Activated CD4-positive, alpha-beta T cell treated with anti-CD3 and anti-CD28 coated beads, Interleukin-2, amount 50 U/mL, for 4 hours (primary cell): ENCODE measurements around the gene SYTL2.

Source experiments
- DNase-seq, 2 experiments: peaks; one replicate each; pipeline ENCODE4 v3.0.0-alpha.2; 2020

The SYTL2 gene

GRCh38 chr11:85756401-85757200 lies 54.3 kb downstream of the SYTL2 start:
- peak in 1 of 2 experiments; percentile 18 for DNase-seq

DNA sequence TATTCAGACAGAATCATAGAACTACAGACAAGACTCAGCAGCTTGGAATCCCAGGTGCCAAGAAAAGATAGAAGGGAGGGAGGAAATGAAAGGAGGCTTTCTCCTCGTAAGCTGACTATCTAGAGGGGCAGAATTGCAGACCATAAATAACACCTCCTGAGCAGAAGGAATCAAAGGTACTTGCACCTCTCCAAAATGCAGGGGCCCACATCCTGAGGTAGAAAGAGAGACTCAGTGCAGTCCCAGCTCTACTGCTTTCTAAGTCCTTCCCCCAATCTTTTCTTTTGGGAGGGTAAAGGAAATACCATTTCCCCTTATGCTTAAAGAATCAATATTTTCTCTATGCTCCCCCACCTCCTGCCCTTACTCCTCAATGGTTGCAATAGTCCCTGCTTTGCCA lies 55.2 kb downstream of the SYTL2 start:
- DNase-seq = no peak

DNA sequence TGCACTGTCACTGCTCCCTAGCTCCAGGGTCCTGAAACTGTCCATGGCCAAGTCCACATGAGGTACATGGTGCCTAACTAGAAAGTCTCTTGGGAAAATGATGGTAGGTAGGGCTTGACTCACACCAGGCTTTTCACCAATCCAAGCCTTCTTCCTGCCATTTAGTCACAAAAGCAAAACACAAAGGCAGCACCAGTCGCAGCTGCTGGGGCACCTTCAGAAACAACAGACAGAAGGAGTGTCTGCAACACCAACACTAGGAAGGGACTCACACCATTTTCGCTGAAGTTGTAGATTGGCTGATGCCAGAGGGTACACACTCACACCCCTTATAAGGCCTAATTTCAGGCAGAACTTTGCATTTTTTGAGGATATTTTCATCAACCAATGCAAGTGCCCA lies 55.7 kb downstream of the SYTL2 start:
- DNase-seq = no peak

DNA sequence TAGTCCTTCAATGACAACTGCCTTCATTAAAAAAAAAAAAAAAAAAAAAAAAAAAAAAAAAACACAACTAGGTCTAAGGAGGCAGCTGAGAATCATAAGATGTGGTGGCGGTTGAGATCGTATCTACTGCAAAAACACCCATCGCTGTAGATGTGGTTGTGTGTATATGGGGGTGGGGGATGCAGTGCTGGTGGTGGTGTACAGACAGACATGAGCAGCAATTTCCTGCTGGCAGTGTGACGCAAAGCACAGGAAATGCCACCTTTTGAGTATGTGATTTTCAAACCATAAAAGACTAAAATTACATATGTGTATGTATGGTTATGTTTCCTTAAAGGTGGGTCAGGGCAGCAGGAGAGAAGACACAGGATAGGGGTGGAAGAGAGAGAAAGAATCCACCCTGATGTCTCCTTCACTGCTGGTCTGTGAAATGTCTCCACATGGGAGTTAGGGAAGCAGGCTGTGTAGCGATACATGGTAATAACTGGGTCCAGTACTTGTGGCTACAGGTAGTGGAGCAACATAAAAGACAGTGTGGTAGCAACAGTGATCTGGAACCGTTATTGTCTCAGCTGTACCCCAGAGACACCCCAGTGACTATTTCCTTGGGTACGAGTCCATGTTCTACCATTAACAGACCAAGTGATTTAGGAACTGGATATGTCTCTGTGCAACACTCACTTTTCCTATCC lies 57.9 kb downstream of the SYTL2 start:
- peak; percentile 84 to 86 for DNase-seq

GRCh38 chr11:85752201-85752889 lies 58.6 kb downstream of the SYTL2 start:
- DNase-seq = no peak

DNA sequence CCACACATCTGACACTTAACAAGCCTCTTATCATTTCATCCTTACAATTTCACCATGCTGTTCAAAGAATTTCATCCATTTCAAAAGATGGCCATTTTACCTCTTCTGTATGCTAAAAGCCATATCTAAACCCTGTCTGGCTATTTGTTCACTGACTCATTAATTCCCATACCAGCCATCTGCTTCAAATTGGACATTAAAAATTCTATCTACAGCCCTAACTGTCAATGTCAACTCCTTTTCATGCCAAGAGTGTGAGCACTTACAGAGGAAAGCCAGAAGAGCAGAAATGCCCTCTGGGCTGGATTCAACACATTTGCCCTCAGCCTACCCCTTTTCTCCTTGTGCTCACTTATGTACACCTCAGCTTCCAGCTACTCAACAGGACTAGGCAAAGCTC lies 59.2 kb downstream of the SYTL2 start:
- no peak for DNase-seq

GRCh38 chr11:85750646-85751045 lies 60.3 kb downstream of the SYTL2 start:
- no peak for DNase-seq

DNA sequence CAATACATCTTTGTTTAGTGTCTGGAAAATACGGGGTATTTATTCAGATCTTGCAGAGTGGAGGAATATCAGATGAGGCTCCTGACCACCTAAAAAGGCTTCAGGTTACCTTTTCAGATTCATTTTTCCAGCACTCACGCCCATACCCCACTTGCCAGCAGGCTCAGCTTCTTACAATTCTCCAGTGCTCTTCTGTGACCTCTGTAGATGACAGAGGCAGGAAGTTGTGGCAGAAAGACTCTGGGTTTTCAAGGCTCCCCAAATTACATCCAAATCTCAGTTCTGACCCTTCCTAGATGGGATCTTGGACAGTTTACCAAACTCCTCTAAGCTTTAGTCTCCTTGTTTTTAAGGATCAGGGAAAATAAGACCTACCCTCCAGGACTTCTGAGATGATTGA lies 61.1 kb downstream of the SYTL2 start:
- no peak for DNase-seq

DNA sequence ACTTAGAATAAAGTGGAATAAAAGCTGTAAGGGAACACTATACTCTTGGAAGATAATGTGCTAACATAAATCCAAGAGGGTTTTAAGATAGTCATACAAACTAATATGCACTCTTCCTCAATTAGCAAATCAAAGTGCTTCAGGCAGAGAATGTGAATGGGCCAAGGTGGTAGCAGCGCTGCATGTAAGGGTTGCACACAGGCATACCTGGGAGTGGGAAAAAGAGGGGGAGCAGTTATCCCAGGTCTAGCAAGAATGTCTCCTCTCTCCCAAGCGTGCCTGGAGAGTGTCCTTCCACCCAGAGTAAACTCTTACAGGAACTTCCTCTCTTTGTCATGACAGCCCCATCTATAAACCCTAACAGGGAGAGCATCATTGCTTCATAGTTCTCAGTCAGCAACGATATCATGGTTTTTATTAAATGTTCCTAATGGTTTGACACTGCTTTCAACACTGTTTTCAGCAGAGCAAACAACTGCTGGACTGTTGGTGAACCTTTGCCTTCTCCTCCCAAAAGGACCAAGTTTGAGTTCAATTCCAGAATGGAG lies 61.6 kb downstream of the SYTL2 start:
- no peak for DNase-seq

DNA sequence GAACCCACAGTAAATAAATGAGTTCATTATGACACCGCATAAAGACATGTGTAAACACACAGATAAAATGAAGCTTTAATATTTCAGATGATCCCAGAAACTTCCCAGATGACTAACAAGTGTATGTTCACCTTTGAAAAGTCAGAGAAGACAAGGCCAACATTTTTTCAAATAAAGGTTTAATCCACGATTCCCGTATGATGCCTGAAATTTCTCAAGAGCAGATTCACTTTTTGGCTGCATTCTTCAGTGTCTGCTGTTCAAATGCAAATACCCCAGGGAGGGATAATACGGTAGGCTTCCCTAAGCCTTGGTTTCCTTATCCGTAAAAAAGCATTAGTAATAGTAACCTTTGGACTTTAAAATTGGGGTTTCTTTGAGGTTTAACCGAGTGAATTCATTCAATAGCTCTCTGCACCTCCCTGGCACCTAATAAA lies 62.5 kb downstream of the SYTL2 start:
- no peak for DNase-seq

- no peak for DNase-seq
Measured at GRCh38 chr11:85746670-85747069, 64.3 kb downstream of the SYTL2 start.

DNA sequence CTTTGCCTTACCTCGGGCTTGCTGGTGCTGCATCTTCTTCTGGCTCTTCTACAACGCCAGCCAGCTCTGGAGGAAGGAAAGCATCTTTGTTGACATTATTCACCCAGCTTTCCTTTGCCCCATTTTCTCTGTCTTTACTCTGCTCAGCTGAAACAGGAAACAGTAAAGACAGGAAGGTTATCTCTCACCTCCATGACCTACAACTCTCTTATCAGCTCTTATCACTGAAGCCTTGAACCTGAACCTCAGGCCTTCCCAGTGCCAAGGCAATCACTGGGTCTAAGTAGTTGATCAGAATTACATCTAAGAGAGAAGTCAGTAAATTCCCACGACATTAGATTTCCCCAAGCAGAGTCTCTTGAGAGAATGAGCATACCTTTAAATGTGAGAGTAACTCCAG lies 65.3 kb downstream of the SYTL2 start:
- DNase-seq = no peak

DNA sequence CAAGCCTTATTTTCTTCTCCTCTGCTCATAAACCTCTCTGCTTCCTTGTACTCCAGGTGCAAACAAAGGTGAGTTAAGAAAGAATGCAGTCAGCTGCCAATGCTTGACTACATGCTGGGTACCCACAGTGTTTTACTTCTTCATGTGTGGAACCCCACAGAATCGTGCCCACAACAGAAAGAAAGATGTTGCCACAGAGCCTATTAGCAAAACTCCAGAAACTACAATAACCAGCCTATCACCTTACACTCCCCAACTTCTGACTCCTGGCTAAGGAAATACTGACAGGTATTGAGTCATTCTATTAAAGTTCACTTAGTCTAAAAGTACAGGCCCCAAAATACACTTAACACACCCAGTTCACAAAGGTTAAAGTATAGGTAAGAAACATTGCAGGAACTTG lies 68.1 kb downstream of the SYTL2 start:
- no peak for DNase-seq

DNA sequence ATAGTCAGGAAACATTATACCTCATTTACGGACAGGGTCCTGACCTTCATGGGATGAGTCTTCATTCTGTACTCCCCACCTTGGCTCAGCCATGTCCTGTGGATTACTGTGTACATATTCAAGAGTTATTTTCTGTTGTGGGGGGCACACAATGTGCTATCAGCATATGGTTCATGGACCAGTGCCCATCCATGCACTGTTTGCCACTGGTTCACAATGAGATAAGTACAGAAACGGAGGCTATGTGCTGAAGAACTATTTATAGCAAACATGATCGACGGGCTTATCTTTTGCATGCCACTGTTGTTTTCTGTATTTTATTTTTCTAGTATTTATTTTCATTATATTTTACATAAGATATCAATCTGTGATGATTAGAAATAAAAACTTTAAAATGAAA lies 68.6 kb downstream of the SYTL2 start:
- DNase-seq = no peak

DNA sequence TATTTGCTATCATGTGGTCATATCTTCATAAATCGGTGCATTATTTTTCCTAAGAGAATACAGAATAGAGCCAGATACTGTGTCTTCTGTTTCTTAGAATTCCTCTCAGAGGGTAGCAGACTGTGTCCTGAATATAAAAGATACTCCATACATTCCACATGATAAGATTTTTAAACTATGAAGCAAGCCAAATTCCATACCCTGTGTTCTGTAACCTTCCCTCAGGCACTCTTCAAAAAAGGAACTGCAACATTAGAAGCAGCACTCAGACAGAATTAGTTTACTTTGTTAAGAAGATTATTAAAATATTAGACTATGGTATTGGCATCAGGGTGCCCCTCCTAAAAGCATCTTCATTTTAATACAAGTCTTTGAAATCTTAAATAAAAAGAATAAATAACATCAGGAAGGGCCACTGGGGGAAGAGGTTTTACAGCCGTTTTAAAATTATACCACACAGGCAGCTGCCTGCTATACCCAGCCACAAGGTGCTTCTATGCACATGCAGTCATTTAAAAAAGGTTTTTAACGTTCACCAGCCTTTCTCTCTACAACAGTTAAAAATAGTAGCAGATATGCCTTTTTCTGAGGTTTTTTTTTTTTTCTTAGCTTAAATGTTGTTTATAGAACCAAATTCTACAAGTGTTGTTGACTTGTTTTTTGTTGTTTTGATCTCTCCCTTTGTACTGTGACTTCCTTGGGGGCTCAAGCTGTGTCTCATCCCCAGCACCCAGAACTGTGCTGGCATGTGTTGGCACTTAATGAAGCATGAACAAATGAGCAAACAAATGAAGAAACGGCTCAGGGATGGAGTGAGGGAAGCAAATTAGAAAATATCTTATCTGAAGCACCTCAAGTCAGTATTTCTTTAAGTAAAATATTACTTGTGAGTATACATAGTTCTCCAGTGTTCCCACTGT lies 70.2 kb downstream of the SYTL2 start:
- no peak for DNase-seq

DNA sequence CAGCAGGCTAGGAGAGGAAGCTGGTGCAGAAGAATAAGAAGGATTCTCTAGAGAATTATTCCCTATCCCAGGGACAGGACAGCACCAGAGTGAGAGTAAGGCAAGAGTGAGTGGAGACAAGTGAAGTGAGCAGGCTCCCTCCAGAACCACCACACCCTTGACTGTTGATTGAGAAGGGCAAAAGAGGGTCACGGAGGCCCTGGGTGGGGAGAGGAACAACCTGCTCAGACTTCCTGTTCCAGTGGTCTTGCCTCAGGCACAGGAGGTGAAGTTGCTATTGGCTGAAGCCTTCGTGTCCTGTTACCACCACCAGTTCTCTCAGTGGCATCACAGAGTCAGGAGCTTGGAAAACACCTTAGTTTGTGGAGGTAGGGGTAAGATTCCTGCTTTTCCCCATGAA lies 73.2 kb downstream of the SYTL2 start:
- DNase-seq = no peak

GRCh38 chr11:85735876-85736460 lies 75.0 kb downstream of the SYTL2 start:
- DNase-seq = no peak

DNA sequence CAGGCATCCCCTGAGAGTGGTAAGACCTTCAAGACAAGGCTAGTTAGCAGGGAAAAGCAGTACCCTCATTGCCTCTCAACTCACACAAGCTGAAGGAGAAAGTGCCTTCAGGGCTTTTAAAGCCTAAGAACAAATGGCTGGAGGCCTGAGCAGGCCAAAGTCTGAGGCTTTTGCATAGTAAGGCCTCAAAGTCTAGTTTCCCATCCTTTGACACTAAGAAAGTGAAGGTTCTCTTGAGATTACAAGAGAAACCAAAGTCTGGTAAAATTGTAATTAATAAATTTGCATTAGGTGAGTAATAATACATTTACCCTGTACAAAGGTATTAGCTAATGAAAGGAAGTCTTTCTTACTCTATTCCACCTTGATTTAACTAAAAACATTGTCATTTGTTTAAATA lies 78.0 kb downstream of the SYTL2 start:
- no peak for DNase-seq

DNA sequence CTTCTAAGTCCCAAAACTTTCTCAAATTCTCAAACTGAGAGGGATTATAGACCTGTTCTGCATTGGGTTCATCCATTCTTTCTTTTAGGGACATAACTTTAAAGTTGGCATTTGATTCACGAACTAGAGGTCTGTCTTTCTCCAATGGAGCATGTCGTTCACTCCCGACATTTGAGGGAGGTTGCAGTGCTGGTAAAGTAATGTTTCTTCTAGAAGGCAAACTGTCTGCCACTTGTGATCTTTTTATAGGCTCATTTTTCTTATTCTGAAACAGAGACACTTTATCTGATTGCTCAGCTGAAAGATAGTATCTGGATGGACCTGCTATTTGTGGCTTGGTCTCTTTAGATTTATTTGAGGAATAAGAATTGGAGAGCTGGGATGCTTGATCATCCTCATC lies 84.6 kb downstream of the SYTL2 start:
- no peak for DNase-seq

DNA sequence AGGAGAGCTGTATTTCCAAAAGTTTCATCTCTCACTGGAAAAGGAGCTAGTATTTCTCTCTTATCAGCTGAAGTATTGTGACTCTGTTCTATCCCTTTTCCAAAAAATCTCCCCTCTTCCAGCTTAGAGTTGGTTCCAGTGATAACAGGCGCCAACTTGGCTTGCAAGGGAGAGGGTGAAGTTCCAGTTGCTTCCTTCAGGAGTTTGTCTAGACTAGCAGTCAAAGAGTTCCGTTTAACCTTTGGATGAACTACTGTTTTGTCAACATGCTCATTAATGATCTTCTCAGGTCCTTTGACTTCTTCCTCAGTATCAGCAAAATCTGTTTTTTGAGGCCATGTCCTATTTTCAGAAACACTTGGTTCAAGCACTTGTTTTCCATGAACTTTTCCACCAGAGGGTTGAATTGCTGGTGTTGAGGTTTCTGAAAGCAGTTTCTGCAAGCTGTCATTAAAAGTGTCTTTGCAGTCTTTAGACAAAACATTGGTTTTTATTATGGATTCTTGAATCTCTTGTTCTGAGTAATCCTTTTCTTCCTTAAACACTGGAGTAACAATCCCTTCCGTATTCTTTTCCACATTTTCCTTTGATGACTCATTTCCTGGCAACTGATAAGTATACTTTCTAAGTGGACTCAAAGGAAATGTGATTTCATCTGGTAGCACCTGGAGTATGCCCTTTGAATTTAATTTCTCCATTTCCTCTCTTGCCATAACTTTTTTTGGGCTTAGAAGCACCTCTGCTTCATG lies 85.3 kb downstream of the SYTL2 start:
- no peak for DNase-seq

- no peak for DNase-seq
Measured at GRCh38 chr11:85724748-85725465, 86.0 kb downstream of the SYTL2 start.
